Measurements from ENCODE around the gene RETN. TPM values are rescaled to one million over a fixed set of nuclear protein-coding genes. Genes with fewer than 3 reads are reported as not detected.

Gene RETN
- total RNA-seq, 6 experiments from 2014 or later = not detected

- no peak for DNase-seq
- Mint-ChIP-seq H3K4me1 (ENCODE audit: low read depth) (no peaks in the 10 kb centered on the region), H3K36me3 (ENCODE audit: low read depth) (no peaks in the 10 kb centered on the region), H3K9me3 (no peaks in the 10 kb centered on the region), H3K27ac (no peak overlapping the region), H3K4me3 (no peak overlapping the region), H3K27me3 (ENCODE audit: insufficient read depth) (peaks cover 15% of the 10 kb centered on the region)
- TF ChIP-seq CTCF (IDR thresholded peaks at IDR 0.05) = no peak
Measured at GRCh38 chr19:7705387-7706187, 36.7 kb downstream of the RETN start.

DNA sequence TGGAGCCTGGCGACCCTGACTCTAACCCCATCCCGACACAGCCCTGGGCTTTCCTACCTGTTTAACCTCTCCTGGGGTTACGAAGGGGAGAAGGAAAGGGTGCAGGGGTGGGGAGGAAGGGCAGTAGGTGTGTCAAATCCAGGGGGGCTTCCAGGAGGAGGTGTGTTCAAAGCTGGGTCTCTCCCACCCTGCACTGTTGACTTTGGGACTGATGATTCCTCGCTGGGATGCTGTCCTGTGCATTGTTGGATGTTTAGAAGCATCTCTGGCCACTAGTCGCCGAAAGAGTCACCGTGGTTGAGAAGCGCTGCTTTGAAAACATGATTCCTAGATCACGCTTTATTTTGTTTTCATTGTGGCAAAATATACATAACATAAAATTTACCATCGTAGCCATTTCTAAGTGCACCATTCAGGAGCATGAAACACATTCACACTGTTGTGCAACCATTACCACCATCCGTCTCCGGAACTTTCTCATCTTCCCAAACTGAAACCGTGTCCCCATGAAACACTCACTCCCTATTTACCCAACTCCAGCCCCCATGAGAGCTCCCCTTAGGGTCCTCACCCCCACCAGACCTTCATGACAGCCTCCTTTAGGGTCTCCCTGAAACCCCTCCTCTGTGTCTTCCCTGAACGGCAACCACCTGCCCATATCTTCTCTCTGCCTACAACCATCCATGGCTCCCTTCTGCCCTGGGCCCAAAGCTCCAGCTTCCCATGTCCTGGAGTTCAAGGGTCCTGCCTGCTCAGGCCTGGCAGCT, 37.5 kb downstream of the RETN start:
- H3K36me3 Mint-ChIP-seq (ENCODE audit: low read depth) = no peaks in the 10 kb centered on the region
- H3K27ac Mint-ChIP-seq = no peak overlapping the region
- H3K9me3 Mint-ChIP-seq = no peaks in the 10 kb centered on the region
- peaks cover 17% of the 10 kb centered on the region for H3K27me3 Mint-ChIP-seq (ENCODE audit: insufficient read depth)
- no peak overlapping the region for H3K4me3 Mint-ChIP-seq
- DNase-seq = no peak
- H3K4me1 Mint-ChIP-seq (ENCODE audit: low read depth) = no peaks in the 10 kb centered on the region
- TF ChIP-seq CTCF (IDR thresholded peaks at IDR 0.05) = no peak

- no peak for DNase-seq
- no peak for TF ChIP-seq CTCF (IDR thresholded peaks at IDR 0.05)
- Mint-ChIP-seq H3K4me3 (no peak overlapping the region), H3K36me3 (ENCODE audit: low read depth) (no peaks in the 10 kb centered on the region), H3K4me1 (ENCODE audit: low read depth) (no peaks in the 10 kb centered on the region), H3K9me3 (no peaks in the 10 kb centered on the region), H3K27ac (no peak overlapping the region), H3K27me3 (ENCODE audit: insufficient read depth) (peaks cover 16% of the 10 kb centered on the region)
Measured at GRCh38 chr19:7706955-7707456, 38.2 kb downstream of the RETN start.

DNA sequence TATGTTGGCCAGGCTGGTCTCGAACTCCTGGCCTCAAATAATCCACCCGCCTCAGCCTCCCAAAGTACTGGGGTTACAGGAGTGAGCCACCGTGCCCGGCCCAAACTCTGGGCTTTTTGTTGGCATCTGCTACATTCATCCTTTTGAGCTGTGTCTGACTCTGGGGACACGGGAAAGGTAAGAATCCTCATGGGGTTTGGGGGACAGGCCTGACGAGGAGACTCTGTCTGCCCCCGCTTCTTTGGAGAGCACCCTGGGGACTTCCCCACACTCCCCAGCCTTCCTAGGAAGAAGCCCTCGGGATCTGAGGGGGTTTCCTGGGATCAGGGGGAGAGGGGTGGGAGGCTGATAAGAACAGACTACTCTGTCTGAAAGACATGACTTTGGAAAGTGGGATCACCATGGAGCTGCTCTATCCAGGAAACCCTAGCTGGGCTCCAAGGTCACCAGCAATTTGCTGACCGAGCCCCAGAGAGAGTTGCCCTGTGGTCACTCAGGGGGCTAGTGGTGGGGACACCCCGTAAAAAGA, 41.1 kb downstream of the RETN start:
- no peak for DNase-seq

More for the DNA sequence above, 41.1 kb downstream of the RETN start:
- H3K27ac Mint-ChIP-seq = no peak overlapping the region
- TF ChIP-seq CTCF (IDR thresholded peaks at IDR 0.05) = no peak
- H3K4me1 Mint-ChIP-seq (ENCODE audit: low read depth) = no peaks in the 10 kb centered on the region
- no peaks in the 10 kb centered on the region for H3K9me3 Mint-ChIP-seq
- H3K4me3 Mint-ChIP-seq = no peak overlapping the region
- no peaks in the 10 kb centered on the region for H3K36me3 Mint-ChIP-seq (ENCODE audit: low read depth)
- H3K27me3 Mint-ChIP-seq (ENCODE audit: insufficient read depth) = peaks cover 11% of the 10 kb centered on the region

Data from HFFc6 (cell line).